Activated T-cell treated with anti-CD3 and anti-CD28 coated beads, Interleukin-2, amount 50 U/mL, for 4 hours (primary cell): Measurements from ENCODE around the gene RAPGEF2. TPM values are rescaled to one million over a fixed set of nuclear protein-coding genes. Genes with fewer than 3 reads are reported as not detected.

ENCODE experiments used
- ATAC-seq, 2 donors: fragments of 200-7000 bp; cut with Tn5 transposase; one replicate each; pipeline ENCODE4 v1.10.0; 2021
- DNase-seq: peaks from one replicate; pipeline ENCODE4 v3.0.0-alpha.2; 2020
- H3K27me3 Mint-ChIP-seq: one replicate; pipeline ENCODE4 v1.8.0; 2021; ENCODE audit warnings: low read depth, mixed read lengths
- H3K36me3 Mint-ChIP-seq: one replicate; pipeline ENCODE4 v1.8.0; 2022; ENCODE audit warnings: mixed read lengths; ENCODE audit not compliant: insufficient read depth
- H3K4me1 Mint-ChIP-seq: one replicate; pipeline ENCODE4 v1.8.0; 2021; ENCODE audit warnings: low read depth, mixed read lengths
- H3K4me3 Mint-ChIP-seq: one replicate; pipeline ENCODE4 v1.8.0; 2021; ENCODE audit warnings: mild to moderate bottlenecking, moderate library complexity, mixed read lengths
- H3K9me3 Mint-ChIP-seq: one replicate; pipeline ENCODE4 v1.8.0; 2021; ENCODE audit warnings: mixed read lengths
- total RNA-seq, 3 donors: library from RNA; stranded (reverse); gene quantifications; one replicate each; pipeline ENCODE4 v1.2.1, GENCODE V29; 2021

The RAPGEF2 gene
- total RNA-seq, 3 donors from 2014 or later, result 47.8 to 50.0 (median 49.3) TPM

- Mint-ChIP-seq H3K9me3 (no peaks in the 10 kb centered on the region), H3K36me3 (peaks cover 5% of the 10 kb centered on the region), H3K27me3 (no peaks in the 10 kb centered on the region), H3K4me1 (peaks cover 26% of the 10 kb centered on the region), H3K4me3 (no peak overlapping the region)
- DNase-seq (no peak), ATAC-seq (no peak)
Measured at GRCh38 chr4:159134429-159134828, 31.6 kb downstream of the RAPGEF2 start.

GRCh38 chr4:159137176-159137575 is 34.3 kb downstream of the RAPGEF2 start:
- Mint-ChIP-seq H3K4me3 (no peak overlapping the region), H3K4me1 (peaks cover 19% of the 10 kb centered on the region), H3K9me3 (no peaks in the 10 kb centered on the region), H3K27me3 (no peaks in the 10 kb centered on the region), H3K36me3 (peaks cover 5% of the 10 kb centered on the region)
- DNase-seq (no peak), ATAC-seq (no peak)

- Mint-ChIP-seq H3K4me3 (no peak overlapping the region), H3K9me3 (no peaks in the 10 kb centered on the region), H3K36me3 (peaks cover 5% of the 10 kb centered on the region), H3K4me1 (peaks cover 18% of the 10 kb centered on the region), H3K27me3 (no peaks in the 10 kb centered on the region)
- no peak for DNase-seq
- no peak for ATAC-seq
Measured at GRCh38 chr4:159138436-159138835, 35.6 kb downstream of the RAPGEF2 start.

- Mint-ChIP-seq H3K9me3 (no peaks in the 10 kb centered on the region), H3K27me3 (no peaks in the 10 kb centered on the region), H3K4me1 (peaks cover 23% of the 10 kb centered on the region), H3K4me3 (no peak overlapping the region), H3K36me3 (no peaks in the 10 kb centered on the region)
- ATAC-seq (no peak), DNase-seq (no peak)
Measured at GRCh38 chr4:159141193-159141592, 38.3 kb downstream of the RAPGEF2 start.

- Mint-ChIP-seq H3K9me3 (no peaks in the 10 kb centered on the region), H3K36me3 (no peaks in the 10 kb centered on the region), H3K27me3 (no peaks in the 10 kb centered on the region), H3K4me3 (no peak overlapping the region), H3K4me1 (peaks cover 22% of the 10 kb centered on the region)
- DNase-seq (no peak), ATAC-seq (no peak)
Measured at GRCh38 chr4:159142241-159142640, 39.4 kb downstream of the RAPGEF2 start.

- H3K36me3 Mint-ChIP-seq, result no peaks in the 10 kb centered on the region
- H3K4me3 Mint-ChIP-seq, result no peak overlapping the region
- no peaks in the 10 kb centered on the region for H3K9me3 Mint-ChIP-seq
- DNase-seq (no peak), ATAC-seq (no peak)
- H3K4me1 Mint-ChIP-seq, result peaks cover 22% of the 10 kb centered on the region
- H3K27me3 Mint-ChIP-seq, result no peaks in the 10 kb centered on the region
Measured at GRCh38 chr4:159142681-159143384, 40.0 kb downstream of the RAPGEF2 start.

GRCh38 chr4:159143687-159144086 is 40.8 kb downstream of the RAPGEF2 start:
- H3K36me3 Mint-ChIP-seq, result no peaks in the 10 kb centered on the region
- H3K27me3 Mint-ChIP-seq, result no peaks in the 10 kb centered on the region
- no peaks in the 10 kb centered on the region for H3K9me3 Mint-ChIP-seq
- peaks cover 17% of the 10 kb centered on the region for H3K4me1 Mint-ChIP-seq
- ATAC-seq (no peak), DNase-seq (no peak)
- H3K4me3 Mint-ChIP-seq, result no peak overlapping the region

GRCh38 chr4:159144112-159144694 is 41.3 kb downstream of the RAPGEF2 start:
- H3K4me1 Mint-ChIP-seq, result peaks cover 13% of the 10 kb centered on the region
- DNase-seq, result no peak

GRCh38 chr4:159145318-159145991 is 42.6 kb downstream of the RAPGEF2 start:
- Mint-ChIP-seq H3K36me3 (no peaks in the 10 kb centered on the region), H3K27me3 (peaks cover 1% of the 10 kb centered on the region), H3K4me1 (peaks cover 15% of the 10 kb centered on the region), H3K9me3 (no peaks in the 10 kb centered on the region), H3K4me3 (no peak overlapping the region)
- no peak for DNase-seq
- no peak for ATAC-seq

More at GRCh38 chr4:159144112-159144694, 41.3 kb downstream of the RAPGEF2 start:
- Mint-ChIP-seq H3K36me3 (no peaks in the 10 kb centered on the region), H3K27me3 (no peaks in the 10 kb centered on the region), H3K9me3 (no peaks in the 10 kb centered on the region), H3K4me3 (no peak overlapping the region)
- no peak for ATAC-seq

GRCh38 chr4:159145992-159146330 is 43.1 kb downstream of the RAPGEF2 start:
- Mint-ChIP-seq H3K4me1 (peaks cover 15% of the 10 kb centered on the region), H3K27me3 (peaks cover 1% of the 10 kb centered on the region), H3K36me3 (no peaks in the 10 kb centered on the region), H3K4me3 (no peak overlapping the region), H3K9me3 (no peaks in the 10 kb centered on the region)
- ATAC-seq, result no peak
- DNase-seq, result no peak

GRCh38 chr4:159146488-159146887 is 43.6 kb downstream of the RAPGEF2 start:
- H3K27me3 Mint-ChIP-seq, result peaks cover 1% of the 10 kb centered on the region
- H3K4me1 Mint-ChIP-seq, result peaks cover 15% of the 10 kb centered on the region
- ATAC-seq (no peak), DNase-seq (no peak)
- H3K9me3 Mint-ChIP-seq, result no peaks in the 10 kb centered on the region
- H3K4me3 Mint-ChIP-seq, result no peak overlapping the region
- H3K36me3 Mint-ChIP-seq, result no peaks in the 10 kb centered on the region

GRCh38 chr4:159148441-159148840 is 45.6 kb downstream of the RAPGEF2 start:
- peaks cover 14% of the 10 kb centered on the region for H3K4me1 Mint-ChIP-seq

GRCh38 chr4:159149666-159150065 is 46.8 kb downstream of the RAPGEF2 start:
- Mint-ChIP-seq H3K4me1 (peaks cover 8% of the 10 kb centered on the region), H3K4me3 (no peak overlapping the region), H3K9me3 (no peaks in the 10 kb centered on the region), H3K36me3 (no peaks in the 10 kb centered on the region), H3K27me3 (peaks cover 1% of the 10 kb centered on the region)
- DNase-seq, result no peak
- ATAC-seq, result no peak

More at GRCh38 chr4:159148441-159148840, 45.6 kb downstream of the RAPGEF2 start:
- no peak for ATAC-seq
- no peak for DNase-seq
- H3K36me3 Mint-ChIP-seq, result no peaks in the 10 kb centered on the region
- no peaks in the 10 kb centered on the region for H3K9me3 Mint-ChIP-seq
- peaks cover 1% of the 10 kb centered on the region for H3K27me3 Mint-ChIP-seq
- no peak overlapping the region for H3K4me3 Mint-ChIP-seq

- ATAC-seq, result no peak
- H3K4me3 Mint-ChIP-seq, result no peak overlapping the region
- peaks cover 10% of the 10 kb centered on the region for H3K4me1 Mint-ChIP-seq
- H3K27me3 Mint-ChIP-seq, result peaks cover 1% of the 10 kb centered on the region
- DNase-seq, result no peak
- no peaks in the 10 kb centered on the region for H3K9me3 Mint-ChIP-seq
- H3K36me3 Mint-ChIP-seq, result no peaks in the 10 kb centered on the region
Measured at GRCh38 chr4:159150396-159150795, 47.5 kb downstream of the RAPGEF2 start.
